ENCODE measurements around the gene PEX16. TPM values are rescaled to one million over a fixed set of nuclear protein-coding genes. Genes with fewer than 3 reads are reported as not detected.

PEX16 gene
- polyA plus RNA-seq, 2 donors: 18.9 to 29.1 TPM

DNA sequence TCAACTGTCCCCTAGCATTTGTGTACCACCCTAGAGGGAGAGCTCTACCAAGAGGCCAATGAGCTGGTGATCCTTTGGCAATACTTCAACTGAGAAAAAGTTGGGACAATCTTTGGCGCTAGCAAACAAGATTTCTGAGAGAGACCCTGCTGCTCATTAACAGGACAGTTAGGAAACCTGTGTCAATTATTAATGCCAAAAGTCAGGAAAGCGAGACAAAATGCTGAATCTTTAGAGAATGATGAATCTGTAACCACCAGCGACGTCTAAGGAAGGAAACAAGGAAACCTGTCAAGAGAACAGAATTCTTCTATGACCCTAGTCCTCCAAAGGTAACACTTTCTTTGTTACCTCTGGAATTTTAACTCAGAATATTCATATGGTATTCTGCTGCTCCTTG lies 24.7 kb upstream of the PEX16 start:
- Histone ChIP-seq H3K4me1 (ENCODE audit: control insufficient read depth in 2 of 2, insufficient read depth in 2 of 2, low read length in 1 of 2) (no peaks in the 10 kb centered on the region), H3K9me3 (ENCODE audit: control insufficient read depth in 2 of 2, insufficient read depth in 1 of 2, low read depth in 1 of 2, low read length in 1 of 2) (no peaks in the 10 kb centered on the region), H3K4me3 (ENCODE audit: low read depth in 1 of 2, low read length in 2 of 2) (no peak overlapping the region), H3K36me3 (ENCODE audit: control insufficient read depth in 2 of 2, insufficient read depth in 2 of 2, low read length in 1 of 2) (peaks cover 7 to 8% of the 10 kb centered on the region in 2 donors), H3K27ac (ENCODE audit: low read depth in 2 of 2, low read length in 1 of 2) (no peak overlapping the region), H3K27me3 (ENCODE audit: control insufficient read depth in 1 of 2, insufficient read depth in 2 of 2, low read length in 2 of 2) (no peaks in the 10 kb centered on the region)
- WGBS, 2 donors: 94 to 97% methylated on average over 4 of the region's 4 CpGs

DNA sequence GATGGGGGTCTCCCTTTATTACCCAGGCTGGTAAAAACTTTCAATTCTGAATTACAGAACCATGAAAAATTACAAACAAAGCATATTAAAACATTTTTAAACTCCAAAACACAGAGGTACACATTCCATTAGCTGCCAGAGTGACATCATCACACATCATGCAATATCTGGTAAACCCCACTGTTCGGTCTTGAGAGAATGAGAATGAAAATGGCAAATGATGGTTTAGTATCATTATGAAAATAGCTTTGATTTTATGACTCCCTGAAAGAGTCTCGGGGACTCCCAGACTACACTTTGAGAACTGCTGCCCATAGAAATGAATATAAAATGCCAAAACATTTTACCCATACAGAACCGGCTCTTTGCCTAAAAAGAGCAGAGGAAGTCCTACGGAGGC lies 23.6 kb upstream of the PEX16 start:
- H3K9me3 ChIP-seq (ENCODE audit: control insufficient read depth in 2 of 2, insufficient read depth in 1 of 2, low read depth in 1 of 2, low read length in 1 of 2): no peaks in the 10 kb centered on the region
- no peaks in the 10 kb centered on the region for H3K27me3 ChIP-seq (ENCODE audit: control insufficient read depth in 1 of 2, insufficient read depth in 2 of 2, low read length in 2 of 2)
- no peak overlapping the region for H3K4me3 ChIP-seq (ENCODE audit: low read depth in 1 of 2, low read length in 2 of 2)
- H3K36me3 ChIP-seq (ENCODE audit: control insufficient read depth in 2 of 2, insufficient read depth in 2 of 2, low read length in 1 of 2): peaks cover 2 to 8% of the 10 kb centered on the region in 2 donors
- H3K27ac ChIP-seq (ENCODE audit: low read depth in 2 of 2, low read length in 1 of 2): no peak overlapping the region
- WGBS, 2 donors: 89 to 92% methylated on average over 4 of the region's 4 CpGs
- H3K4me1 ChIP-seq (ENCODE audit: control insufficient read depth in 2 of 2, insufficient read depth in 2 of 2, low read length in 1 of 2): no peaks in the 10 kb centered on the region

DNA sequence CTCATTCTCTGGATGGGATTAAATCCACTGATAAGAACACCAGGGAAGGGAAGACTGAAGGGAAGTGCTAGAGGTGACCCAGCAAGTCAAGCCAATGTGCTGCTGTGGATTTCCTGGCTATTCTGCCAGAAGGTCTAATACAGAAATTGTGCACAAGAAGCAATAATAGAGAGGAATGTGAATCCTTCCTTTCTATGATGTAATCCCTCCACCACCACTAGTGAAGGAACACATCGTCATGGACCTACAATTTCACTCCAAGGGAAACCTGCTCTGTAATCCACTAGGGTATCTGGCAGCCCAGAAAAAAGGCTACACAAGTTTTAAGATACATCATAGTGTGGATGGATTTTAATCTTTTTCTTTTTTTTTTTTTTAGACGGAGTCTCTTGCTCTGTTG lies 22.2 kb upstream of the PEX16 start:
- Histone ChIP-seq H3K4me1 (ENCODE audit: control insufficient read depth in 2 of 2, insufficient read depth in 2 of 2, low read length in 1 of 2) (peaks cover 0 to 5% of the 10 kb centered on the region in 2 donors), H3K9me3 (ENCODE audit: control insufficient read depth in 2 of 2, insufficient read depth in 1 of 2, low read depth in 1 of 2, low read length in 1 of 2) (no peaks in the 10 kb centered on the region), H3K27me3 (ENCODE audit: control insufficient read depth in 1 of 2, insufficient read depth in 2 of 2, low read length in 2 of 2) (no peaks in the 10 kb centered on the region), H3K36me3 (ENCODE audit: control insufficient read depth in 2 of 2, insufficient read depth in 2 of 2, low read length in 1 of 2) (peaks cover under 1 to 13% of the 10 kb centered on the region in 2 donors), H3K27ac (ENCODE audit: low read depth in 2 of 2, low read length in 1 of 2) (no peak overlapping the region), H3K4me3 (ENCODE audit: low read depth in 1 of 2, low read length in 2 of 2) (no peak overlapping the region)
- 81 to 87% methylated on average over 2 of the region's 2 CpGs for WGBS, 2 donors

DNA sequence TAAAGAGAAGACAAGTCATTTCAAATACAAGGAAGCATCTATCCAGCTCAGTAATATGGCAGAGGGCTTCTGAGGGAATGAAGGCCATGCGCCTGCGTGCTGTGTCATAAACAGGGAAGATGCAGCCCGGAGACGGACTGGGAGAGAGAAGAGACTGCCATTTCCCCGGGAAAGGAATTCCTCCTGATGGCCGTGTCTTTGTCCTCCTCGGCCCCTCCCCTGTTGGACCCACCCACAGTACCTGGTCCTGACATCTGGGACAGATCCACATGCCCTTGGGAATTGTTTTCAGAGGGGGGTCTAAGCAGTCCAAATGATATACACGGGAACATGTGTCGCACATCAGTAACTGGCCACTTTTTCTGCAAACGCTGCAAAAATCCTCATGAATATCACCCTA lies 20.2 kb upstream of the PEX16 start:
- Histone ChIP-seq H3K4me1 (ENCODE audit: control insufficient read depth in 2 of 2, insufficient read depth in 2 of 2, low read length in 1 of 2) (peaks cover 0 to 10% of the 10 kb centered on the region in 2 donors), H3K27ac (ENCODE audit: low read depth in 2 of 2, low read length in 1 of 2) (no peak overlapping the region), H3K36me3 (ENCODE audit: control insufficient read depth in 2 of 2, insufficient read depth in 2 of 2, low read length in 1 of 2) (peaks cover 6 to 16% of the 10 kb centered on the region in 2 donors), H3K9me3 (ENCODE audit: control insufficient read depth in 2 of 2, insufficient read depth in 1 of 2, low read depth in 1 of 2, low read length in 1 of 2) (no peaks in the 10 kb centered on the region), H3K4me3 (ENCODE audit: low read depth in 1 of 2, low read length in 2 of 2) (no peak overlapping the region), H3K27me3 (ENCODE audit: control insufficient read depth in 1 of 2, insufficient read depth in 2 of 2, low read length in 2 of 2) (no peaks in the 10 kb centered on the region)
- WGBS, 2 donors: 90 to 92% methylated on average over 10 of the region's 10 CpGs

DNA sequence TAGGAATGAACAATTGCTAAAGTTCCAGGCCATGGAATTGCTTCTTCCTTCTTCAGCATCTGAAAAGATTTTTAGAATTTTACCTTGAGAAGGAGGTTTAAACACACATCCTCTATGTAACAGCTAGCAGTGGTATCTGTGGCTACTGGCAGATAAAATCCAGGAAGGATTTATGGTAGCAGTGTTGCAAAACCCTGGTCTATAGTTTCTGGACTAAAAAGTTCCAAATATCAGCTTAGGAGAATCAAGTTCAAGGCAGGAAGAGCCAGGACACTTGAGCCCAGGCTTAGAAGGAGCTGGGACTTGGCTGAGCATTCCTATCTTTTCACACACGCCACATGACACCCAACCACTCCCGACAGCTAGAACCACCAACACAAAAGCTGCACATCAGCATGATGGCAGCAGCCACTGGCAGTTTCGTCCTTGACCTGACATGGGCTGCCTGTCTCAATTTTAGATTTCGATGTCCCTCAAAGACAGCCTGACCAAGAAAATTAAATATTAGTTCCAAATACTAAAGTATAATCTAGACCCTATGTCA lies 18.9 kb upstream of the PEX16 start:
- peaks cover 0 to 17% of the 10 kb centered on the region in 2 donors for H3K4me1 ChIP-seq (ENCODE audit: control insufficient read depth in 2 of 2, insufficient read depth in 2 of 2, low read length in 1 of 2)
- no peaks in the 10 kb centered on the region for H3K27me3 ChIP-seq (ENCODE audit: control insufficient read depth in 1 of 2, insufficient read depth in 2 of 2, low read length in 2 of 2)
- peaks cover 6 to 16% of the 10 kb centered on the region in 2 donors for H3K36me3 ChIP-seq (ENCODE audit: control insufficient read depth in 2 of 2, insufficient read depth in 2 of 2, low read length in 1 of 2)
- H3K4me3 ChIP-seq (ENCODE audit: low read depth in 1 of 2, low read length in 2 of 2): no peak overlapping the region
- no peak overlapping the region for H3K27ac ChIP-seq (ENCODE audit: low read depth in 2 of 2, low read length in 1 of 2)
- H3K9me3 ChIP-seq (ENCODE audit: control insufficient read depth in 2 of 2, insufficient read depth in 1 of 2, low read depth in 1 of 2, low read length in 1 of 2): no peaks in the 10 kb centered on the region
- 81 to 85% methylated on average over 4 of the region's 4 CpGs for WGBS, 2 donors

DNA sequence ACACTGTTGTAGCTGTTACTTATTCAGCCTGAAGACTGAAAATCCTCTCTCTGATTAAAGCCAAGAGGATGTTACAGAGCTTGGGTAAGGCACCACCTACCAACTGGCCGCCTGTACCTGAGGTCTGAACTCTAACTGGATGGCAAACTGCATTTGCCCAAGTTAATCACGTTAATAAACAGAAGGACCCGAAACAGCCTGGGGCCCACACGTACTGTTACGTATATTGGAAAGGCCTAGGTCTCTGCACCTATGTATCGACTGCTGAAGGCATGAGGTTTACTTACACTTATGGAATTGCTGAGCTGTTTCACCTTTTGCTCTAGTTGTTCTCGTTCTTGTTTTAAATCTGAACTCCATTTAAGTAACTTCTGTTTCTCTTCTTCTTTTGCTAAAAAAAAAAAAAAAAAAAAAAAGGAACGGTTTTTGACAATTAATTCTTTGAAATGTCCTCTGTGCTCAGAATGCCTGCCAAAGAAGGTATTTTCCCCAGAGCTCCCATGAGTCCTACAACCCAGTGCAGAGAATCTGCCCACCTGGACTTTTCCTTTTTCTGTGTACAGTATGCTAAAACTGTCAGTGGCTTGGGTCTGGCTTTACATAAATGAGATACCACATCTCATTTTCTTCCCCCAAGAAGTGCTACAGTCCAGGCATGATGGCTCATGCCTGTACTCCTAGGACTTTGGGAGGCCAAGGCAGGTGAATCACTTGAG lies 17.8 kb upstream of the PEX16 start:
- H3K9me3 ChIP-seq (ENCODE audit: control insufficient read depth in 2 of 2, insufficient read depth in 1 of 2, low read depth in 1 of 2, low read length in 1 of 2): no peaks in the 10 kb centered on the region
- no peaks in the 10 kb centered on the region for H3K27me3 ChIP-seq (ENCODE audit: control insufficient read depth in 1 of 2, insufficient read depth in 2 of 2, low read length in 2 of 2)
- 80 to 85% methylated on average over 8 of the region's 8 CpGs for WGBS, 2 donors
- no peak overlapping the region for H3K27ac ChIP-seq (ENCODE audit: low read depth in 2 of 2, low read length in 1 of 2)
- no peak overlapping the region for H3K4me3 ChIP-seq (ENCODE audit: low read depth in 1 of 2, low read length in 2 of 2)
- peaks cover 6 to 16% of the 10 kb centered on the region in 2 donors for H3K36me3 ChIP-seq (ENCODE audit: control insufficient read depth in 2 of 2, insufficient read depth in 2 of 2, low read length in 1 of 2)
- H3K4me1 ChIP-seq (ENCODE audit: control insufficient read depth in 2 of 2, insufficient read depth in 2 of 2, low read length in 1 of 2): peaks cover 2 to 18% of the 10 kb centered on the region in 2 donors

DNA sequence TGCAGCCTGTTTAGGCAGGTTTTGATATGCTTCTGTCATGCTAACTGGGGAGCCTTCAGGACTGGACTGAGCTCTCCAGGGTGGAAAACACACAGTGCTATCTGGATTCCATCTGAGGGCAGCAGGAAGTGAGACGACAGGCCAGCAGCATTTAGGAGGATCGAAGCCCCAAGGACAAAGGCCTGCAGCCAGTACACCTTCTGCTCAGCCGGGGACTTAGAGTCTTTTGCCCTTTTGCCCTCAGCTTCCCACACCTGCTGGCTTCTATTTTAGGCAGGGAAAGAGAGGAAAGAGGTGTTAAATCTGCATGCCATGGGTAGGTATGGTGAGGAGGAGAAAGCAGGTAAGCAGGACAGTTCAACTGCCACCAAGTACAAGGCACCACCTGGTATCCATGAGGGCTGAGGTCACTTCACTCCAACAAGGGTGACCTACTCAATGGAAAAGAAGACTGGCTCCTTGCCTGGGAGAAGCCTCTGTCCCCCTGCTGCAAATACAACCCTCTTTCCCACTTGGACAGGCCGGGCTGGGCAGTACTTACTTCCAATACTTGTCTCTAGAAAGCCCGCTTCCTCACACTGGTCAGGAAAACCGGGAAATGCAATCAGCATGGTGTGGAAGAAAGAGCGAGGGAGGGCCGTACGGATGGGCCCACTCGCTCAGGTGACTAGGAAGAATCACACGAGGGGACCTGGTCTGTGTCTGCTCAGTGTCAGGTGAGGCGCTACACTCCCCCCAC lies 17.1 kb upstream of the PEX16 start:
- peaks cover 9 to 16% of the 10 kb centered on the region in 2 donors for H3K36me3 ChIP-seq (ENCODE audit: control insufficient read depth in 2 of 2, insufficient read depth in 2 of 2, low read length in 1 of 2)
- WGBS, 2 donors: 74 to 75% methylated on average over 12 of the region's 12 CpGs
- H3K27ac ChIP-seq (ENCODE audit: low read depth in 2 of 2, low read length in 1 of 2): peak overlapping the region; percentile 30 to 40
- H3K4me1 ChIP-seq (ENCODE audit: control insufficient read depth in 2 of 2, insufficient read depth in 2 of 2, low read length in 1 of 2): peaks cover 3 to 25% of the 10 kb centered on the region in 2 donors
- no peaks in the 10 kb centered on the region for H3K27me3 ChIP-seq (ENCODE audit: control insufficient read depth in 1 of 2, insufficient read depth in 2 of 2, low read length in 2 of 2)
- no peak overlapping the region for H3K4me3 ChIP-seq (ENCODE audit: low read depth in 1 of 2, low read length in 2 of 2)
- no peaks in the 10 kb centered on the region for H3K9me3 ChIP-seq (ENCODE audit: control insufficient read depth in 2 of 2, insufficient read depth in 1 of 2, low read depth in 1 of 2, low read length in 1 of 2)

DNA sequence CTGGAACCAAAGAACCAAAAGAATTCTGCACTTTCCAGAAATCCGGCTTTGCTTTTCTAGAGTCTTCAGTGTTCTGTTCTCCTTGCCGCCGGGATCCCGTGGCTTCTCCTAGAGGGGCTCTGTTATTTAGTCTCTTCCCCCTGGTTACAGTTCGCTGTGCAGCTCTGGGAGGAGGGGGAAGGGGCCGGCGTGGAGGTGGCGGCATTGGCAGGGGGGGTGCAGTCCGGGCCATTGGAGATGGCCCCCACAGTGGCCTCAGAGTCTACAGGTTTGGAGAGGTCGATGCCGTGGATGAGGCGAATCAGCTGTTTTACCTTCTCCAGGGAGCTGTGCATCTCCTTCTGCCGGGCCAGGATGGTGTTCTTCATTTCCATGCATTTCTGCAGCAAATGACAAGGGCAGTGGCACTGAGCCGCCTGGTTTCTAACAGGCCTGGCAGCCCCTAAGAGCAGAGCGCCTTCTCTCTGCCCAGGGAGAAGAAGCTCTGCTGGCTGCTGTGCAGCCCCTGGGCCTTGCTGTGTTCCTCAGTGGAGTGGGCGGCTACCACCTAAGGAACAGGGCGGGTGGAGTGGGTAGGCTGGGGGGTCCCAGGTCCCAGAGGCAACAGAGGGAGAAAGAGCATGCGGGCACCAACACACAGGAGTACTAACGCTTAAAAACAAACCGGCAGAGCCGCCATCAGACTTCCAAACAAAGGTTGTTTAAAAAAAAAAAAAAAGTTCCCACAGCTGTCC lies 16.3 kb upstream of the PEX16 start:
- WGBS, 2 donors: 53 to 66% methylated on average over 21 of the region's 21 CpGs

DNA sequence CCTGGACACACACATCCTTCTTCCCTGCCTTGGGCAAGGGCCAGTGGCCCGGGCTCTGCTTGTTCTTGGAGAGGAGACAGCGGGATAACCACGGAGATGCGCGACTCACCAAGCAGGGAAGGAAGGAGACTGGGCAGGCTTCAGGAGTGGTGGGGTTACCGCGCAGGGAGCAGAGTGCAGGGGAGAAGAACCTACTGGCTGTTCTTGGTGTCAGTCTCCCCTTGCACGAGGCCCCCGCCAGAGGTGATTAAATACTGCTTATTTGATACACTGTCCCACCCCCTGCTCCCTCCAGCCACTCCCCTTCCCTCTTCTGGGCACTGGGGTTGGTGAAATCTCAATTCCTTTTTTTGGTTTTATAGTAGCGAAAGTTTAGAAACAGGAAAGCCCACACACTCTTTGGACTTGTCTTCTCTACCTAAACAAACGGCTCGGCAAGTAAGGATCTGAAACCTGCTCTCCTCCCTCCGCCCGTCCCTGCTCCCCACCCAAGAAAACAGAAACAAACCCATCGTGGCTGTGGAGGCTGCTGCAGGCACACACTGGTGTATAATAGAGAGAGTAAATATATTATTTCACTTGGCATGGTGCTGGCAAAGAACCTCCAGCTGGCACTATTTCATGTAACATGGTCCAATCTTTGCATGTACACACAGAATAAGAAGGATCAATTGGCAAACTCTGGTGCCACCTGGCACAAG lies 15.6 kb upstream of the PEX16 start:
- H3K36me3 ChIP-seq (ENCODE audit: control insufficient read depth in 2 of 2, insufficient read depth in 2 of 2, low read length in 1 of 2): peaks cover 9 to 16% of the 10 kb centered on the region in 2 donors
- no peaks in the 10 kb centered on the region for H3K9me3 ChIP-seq (ENCODE audit: control insufficient read depth in 2 of 2, insufficient read depth in 1 of 2, low read depth in 1 of 2, low read length in 1 of 2)
- peak overlapping the region; percentile 44 to 49 for H3K27ac ChIP-seq (ENCODE audit: low read depth in 2 of 2, low read length in 1 of 2)
- H3K27me3 ChIP-seq (ENCODE audit: control insufficient read depth in 1 of 2, insufficient read depth in 2 of 2, low read length in 2 of 2): no peaks in the 10 kb centered on the region
- 45 to 56% methylated on average over 15 of the region's 15 CpGs for WGBS, 2 donors
- no peak overlapping the region for H3K4me3 ChIP-seq (ENCODE audit: low read depth in 1 of 2, low read length in 2 of 2)
- H3K4me1 ChIP-seq (ENCODE audit: control insufficient read depth in 2 of 2, insufficient read depth in 2 of 2, low read length in 1 of 2): peaks cover 10 to 32% of the 10 kb centered on the region in 2 donors

More for the DNA sequence above, 16.3 kb upstream of the PEX16 start:
- Histone ChIP-seq H3K27ac (ENCODE audit: low read depth in 2 of 2, low read length in 1 of 2) (peak overlapping the region; percentile 17 to 34), H3K9me3 (ENCODE audit: control insufficient read depth in 2 of 2, insufficient read depth in 1 of 2, low read depth in 1 of 2, low read length in 1 of 2) (no peaks in the 10 kb centered on the region), H3K36me3 (ENCODE audit: control insufficient read depth in 2 of 2, insufficient read depth in 2 of 2, low read length in 1 of 2) (peaks cover 9 to 16% of the 10 kb centered on the region in 2 donors), H3K4me3 (ENCODE audit: low read depth in 1 of 2, low read length in 2 of 2) (no peak overlapping the region), H3K4me1 (ENCODE audit: control insufficient read depth in 2 of 2, insufficient read depth in 2 of 2, low read length in 1 of 2) (peaks cover 6 to 27% of the 10 kb centered on the region in 2 donors), H3K27me3 (ENCODE audit: control insufficient read depth in 1 of 2, insufficient read depth in 2 of 2, low read length in 2 of 2) (no peaks in the 10 kb centered on the region)
